ENCODE results near the gene NFE2.
"Not testable (repeated sequence)": the region's sequence is repeated elsewhere in the genome, so short reads cannot be mapped to it uniquely, and the experiment has no call there.

The NFE2 gene

GRCh38 chr12:54300732-54301427, at the start of gene NFE2:
NFE2 (minus strand) TSS chr12:54301015; CDS start chr12:54295248, 5,767 bp downstream.
- DNase-seq (ENCODE audit: low read depth) = peak; percentile 57

- no peak for DNase-seq (ENCODE audit: low read depth)
Observed at GRCh38 chr12:54349679-54350078, 48.9 kb upstream of the NFE2 start.

GRCh38 chr12:54349036-54349435, 48.2 kb upstream of the NFE2 start:
- no peak for DNase-seq (ENCODE audit: low read depth)

GRCh38 chr12:54341378-54342300, 40.8 kb upstream of the NFE2 start:
- no peak for DNase-seq (ENCODE audit: low read depth)

GRCh38 chr12:54340846-54341245, 40.0 kb upstream of the NFE2 start:
- no peak for DNase-seq (ENCODE audit: low read depth)

- peak; percentile 32 for DNase-seq (ENCODE audit: low read depth)
Observed at GRCh38 chr12:54338698-54339296, 38.0 kb upstream of the NFE2 start.

GRCh38 chr12:54337854-54338650, 37.2 kb upstream of the NFE2 start:
- DNase-seq (ENCODE audit: low read depth) = no peak

- no peak for DNase-seq (ENCODE audit: low read depth)
Observed at GRCh38 chr12:54337280-54337842, 36.5 kb upstream of the NFE2 start.

- no peak for DNase-seq (ENCODE audit: low read depth)
Observed at GRCh38 chr12:54333420-54334034, 32.7 kb upstream of the NFE2 start.

- DNase-seq (ENCODE audit: low read depth) = no peak
Observed at GRCh38 chr12:54331461-54331860, 30.6 kb upstream of the NFE2 start.

- DNase-seq (ENCODE audit: low read depth) = no peak
Observed at GRCh38 chr12:54330442-54330841, 29.6 kb upstream of the NFE2 start.

GRCh38 chr12:54329759-54330158, 28.9 kb upstream of the NFE2 start:
- DNase-seq (ENCODE audit: low read depth) = no peak

- no peak for DNase-seq (ENCODE audit: low read depth)
Observed at GRCh38 chr12:54328595-54329337, 28.0 kb upstream of the NFE2 start.

- DNase-seq (ENCODE audit: low read depth) = not testable (repeated sequence)
Observed at GRCh38 chr12:54325442-54326109, 24.8 kb upstream of the NFE2 start.

- DNase-seq (ENCODE audit: low read depth) = peak; percentile 100
Observed at GRCh38 chr12:54324617-54325441, 24.0 kb upstream of the NFE2 start, which contains the start of gene COPZ1. COPZ1 (plus strand) TSS chr12:54325131; CDS start chr12:54325164, 33 bp downstream.

- no peak for DNase-seq (ENCODE audit: low read depth)
Observed at GRCh38 chr12:54321363-54321762, 20.5 kb upstream of the NFE2 start.

GRCh38 chr12:54312309-54312708, 11.5 kb upstream of the NFE2 start:
- not testable (repeated sequence) for DNase-seq (ENCODE audit: low read depth)

- DNase-seq (ENCODE audit: low read depth) = no peak
Observed at GRCh38 chr12:54311051-54311450, 10.2 kb upstream of the NFE2 start.
